Activated gamma-delta T cell treated with anti-CD3 and anti-CD28 coated beads, Interleukin-2, amount 50 U/mL, for 16 hours (primary cell): Measurements from ENCODE around the gene TMEM218.

Experiments
- DNase-seq: peaks from one replicate; pipeline ENCODE4 v3.0.0-alpha.2; 2020; ENCODE audit warnings: low read depth

The TMEM218 gene

DNA sequence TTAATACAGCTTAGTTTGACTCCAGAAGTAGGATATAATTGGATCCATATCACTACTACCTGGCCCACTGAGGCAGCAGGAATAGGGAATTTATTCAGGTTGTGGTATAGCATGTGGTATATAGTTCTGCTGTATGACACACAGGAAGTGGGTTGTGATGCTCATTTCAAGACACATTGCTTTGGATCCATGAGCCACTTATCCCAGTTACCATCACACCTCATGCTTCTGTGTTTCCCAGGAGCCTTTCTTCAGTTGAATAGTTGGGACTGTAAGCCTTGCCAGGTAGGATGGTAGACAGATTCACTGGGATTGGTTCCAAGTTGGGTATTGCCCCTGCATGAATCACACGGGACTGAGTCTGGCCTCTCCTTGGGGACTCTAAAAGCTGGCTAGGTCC is 58.3 kb downstream of the TMEM218 start:
- no peak for DNase-seq

DNA sequence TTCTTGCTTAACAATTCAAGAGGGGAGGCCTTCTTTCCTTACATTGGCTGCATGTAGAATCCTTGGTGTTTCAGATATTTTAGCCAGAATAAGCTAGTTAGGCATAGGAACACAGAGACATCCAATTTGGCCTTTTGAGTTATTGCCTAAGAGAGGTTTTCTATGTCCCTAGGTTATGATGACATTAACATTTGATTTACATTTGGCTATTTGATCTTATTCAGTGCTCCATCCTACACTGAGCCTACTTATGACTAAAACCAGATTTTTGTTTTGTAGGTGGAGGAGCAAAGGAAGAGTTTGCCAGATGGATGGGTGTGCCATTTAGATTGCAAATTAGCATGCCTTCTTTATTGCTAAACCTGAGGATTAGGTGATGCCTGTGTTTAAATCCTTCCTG is 59.4 kb downstream of the TMEM218 start:
- DNase-seq, result no peak

DNA sequence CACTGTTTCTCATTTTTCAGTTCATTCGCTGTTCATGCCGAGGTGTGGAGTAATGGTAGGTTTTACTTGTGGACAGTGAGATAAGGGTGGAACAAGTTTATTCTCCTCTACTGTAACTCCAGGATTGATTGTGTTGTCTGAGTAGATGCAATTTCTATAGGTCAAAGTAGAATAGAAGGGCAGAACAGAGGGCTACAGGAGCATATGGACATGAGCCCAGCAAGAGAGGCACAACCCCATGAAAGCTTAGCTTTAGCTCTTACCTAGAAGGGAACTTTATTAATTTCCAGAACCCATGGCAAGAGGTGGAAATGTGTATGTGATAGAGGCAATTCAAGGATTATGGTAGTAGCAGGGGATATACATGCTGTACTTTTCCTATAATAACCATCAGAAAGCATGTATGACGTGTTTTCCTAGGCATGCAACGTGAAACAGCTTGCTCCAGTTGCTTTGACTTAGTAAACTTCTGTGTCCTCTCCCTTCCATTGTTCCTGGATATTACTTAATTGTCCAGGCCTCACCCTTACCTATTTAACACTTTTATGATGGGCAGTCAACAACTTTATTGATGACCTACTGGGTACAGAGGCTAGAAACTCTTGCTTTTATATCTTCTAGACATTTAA is 62.1 kb downstream of the TMEM218 start:
- no peak for DNase-seq
